Neural cell (in vitro differentiated cells): ENCODE data around the gene FOXQ1. TPM values are rescaled to one million over a fixed set of nuclear protein-coding genes. Genes with fewer than 3 reads are reported as not detected.

Experiments
- H2AFZ ChIP-seq: fragments of 200-600, 300-800 bp; sonication (generic), shearing (Covaris generic); 2 replicates; pipeline ENCODE4 v1.6.0; 2014; ENCODE audit warnings: low read depth, mild to moderate bottlenecking, antibody characterized with exemption, low read length, moderate library complexity
- H3F3A ChIP-seq: fragments of 200-600 bp; shearing (Covaris generic); 2 replicates; pipeline ENCODE4 v1.6.1; 2016; ENCODE audit warnings: mild to moderate bottlenecking, moderate library complexity, mixed read lengths, antibody characterized with exemption, low read length; ENCODE audit not compliant: insufficient read depth, poor library complexity, severe bottlenecking
- H3K27ac ChIP-seq: fragments of 200-600, 300-800 bp; sonication (generic), shearing (Covaris generic); 2 replicates; pipeline ENCODE4 v1.5.1; 2014; ENCODE audit warnings: mild to moderate bottlenecking, low read length, moderate library complexity
- H3K27me3 ChIP-seq: fragments of 300-800, 200-600 bp; sonication (generic), shearing (Covaris generic); 2 replicates; pipeline ENCODE4 v1.6.0; 2014; ENCODE audit warnings: mild to moderate bottlenecking, low read depth, low read length, moderate library complexity; ENCODE audit not compliant: insufficient read depth
- H3K36me3 ChIP-seq: fragments of 300-800, 200-600 bp; sonication (generic), shearing (Covaris generic); 2 replicates; pipeline ENCODE4 v1.5.1; 2014; ENCODE audit warnings: mild to moderate bottlenecking, antibody characterized with exemption, low read length, moderate library complexity; ENCODE audit not compliant: insufficient read depth
- H3K4me2 ChIP-seq: fragments of 300-800, 200-600 bp; sonication (generic), shearing (Covaris generic); 2 replicates; pipeline ENCODE4 v1.6.0; 2014; ENCODE audit warnings: mild to moderate bottlenecking, low read length
- H3K4me3 ChIP-seq: fragments of 300-800, 200-600 bp; sonication (generic), shearing (Covaris generic); 2 replicates; pipeline ENCODE4 v1.5.1; 2014; ENCODE audit warnings: mild to moderate bottlenecking, low read length, moderate library complexity
- H3K79me2 ChIP-seq: fragments of 200-600 bp; shearing (Covaris generic); replicated peaks from 2 replicates; pipeline ENCODE4 v1.6.0; 2014; ENCODE audit warnings: mild to moderate bottlenecking, low read length, moderate library complexity; ENCODE audit not compliant: insufficient read depth
- H3K9ac ChIP-seq: fragments of 300-800, 200-600 bp; sonication (generic), shearing (Covaris generic); 2 replicates; pipeline ENCODE4 v1.6.1; 2016; ENCODE audit warnings: mild to moderate bottlenecking, low read length, mixed read lengths
- H3K9me2 ChIP-seq: fragments of 200-600 bp; shearing (Covaris generic); 2 replicates; pipeline ENCODE4 v1.6.1; 2016; ENCODE audit warnings: mild to moderate bottlenecking, low read length, mixed read lengths; ENCODE audit not compliant: insufficient read depth
- H3K9me3 ChIP-seq: fragments of 200-600, 300-800 bp; sonication (generic), shearing (Covaris generic); 2 replicates; pipeline ENCODE4 v1.6.1; 2016; ENCODE audit warnings: mild to moderate bottlenecking, mixed run types, low read length, moderate library complexity, mixed read lengths
- H4K20me1 ChIP-seq: fragments of 200-600 bp; shearing (Covaris generic); 2 replicates; pipeline ENCODE4 v1.6.1; 2016; ENCODE audit warnings: mild to moderate bottlenecking, mixed run types; ENCODE audit not compliant: insufficient read depth
- CTCF ChIP-seq: fragments of 450-650 bp; IDR thresholded peaks from 2 replicates; pipeline ENCODE4 v1.5.1; 2014; ENCODE audit warnings: antibody characterized with exemption, mild to moderate bottlenecking, moderate library complexity; ENCODE audit not compliant: poor library complexity, severe bottlenecking
- EP300 ChIP-seq: fragments of 450-650 bp; conservative IDR thresholded peaks from 2 replicates; pipeline ENCODE4 v1.6.1; 2014; ENCODE audit warnings: antibody characterized with exemption, mild to moderate bottlenecking, moderate library complexity; ENCODE audit not compliant: poor library complexity, severe bottlenecking
- EZH2 ChIP-seq: fragments of 200-600, 300-800 bp; shearing (Covaris generic), sonication (generic); IDR thresholded peaks from 2 replicates; pipeline ENCODE4 v1.6.1; 2014; ENCODE audit warnings: antibody characterized with exemption, low read length, borderline replicate concordance, mild to moderate bottlenecking; ENCODE audit not compliant: insufficient read depth, poor library complexity, severe bottlenecking
- MXI1 ChIP-seq: fragments of 450-650 bp; conservative IDR thresholded peaks from 2 replicates; pipeline ENCODE4 v1.6.1; 2014; ENCODE audit warnings: antibody characterized with exemption, mild to moderate bottlenecking; ENCODE audit not compliant: poor library complexity, severe bottlenecking
- POLR2AphosphoS5 ChIP-seq: IDR thresholded peaks from 2 replicates; pipeline ENCODE4 v1.6.1; 2012
- RAD21 ChIP-seq: fragments of 450-650 bp; conservative IDR thresholded peaks from 2 replicates; pipeline ENCODE4 v1.6.1; 2014; ENCODE audit warnings: antibody characterized with exemption, mild to moderate bottlenecking, moderate library complexity
- REST ChIP-seq: IDR thresholded peaks from 2 replicates; pipeline ENCODE4 v1.6.1; 2012; ENCODE audit warnings: borderline replicate concordance
- SMC3 ChIP-seq: fragments of 450-650 bp; conservative IDR thresholded peaks from 2 replicates; pipeline ENCODE4 v1.6.1; 2014; ENCODE audit warnings: antibody characterized with exemption, mild to moderate bottlenecking, moderate library complexity; ENCODE audit not compliant: poor library complexity
- TAF1 ChIP-seq: IDR thresholded peaks from 2 replicates; pipeline ENCODE4 v1.6.1; 2012; ENCODE audit warnings: low read depth
- polyA plus RNA-seq: library from polyadenylated mRNA; depleted of rRNA; stranded (reverse); fragments of >200 nt; gene quantifications from 2 replicates; pipeline ENCODE4 v1.2.3, GENCODE V29; 2014

The FOXQ1 gene
- polyA plus RNA-seq, 1 donor from 2014 or later, result not detected

GRCh38 chr6:1322696-1323219, 10.9 kb downstream of the FOXQ1 start:
- no peaks in the 10 kb centered on the region for H3K36me3 ChIP-seq
- no peak overlapping the region for H3K4me3 ChIP-seq
- H3F3A ChIP-seq, result no peaks in the 10 kb centered on the region
- no peaks in the 10 kb centered on the region for H3K9me2 ChIP-seq
- H3K4me2 ChIP-seq, result no peak overlapping the region
- H3K9ac ChIP-seq, result no peak overlapping the region
- H3K79me2 ChIP-seq, result no peaks in the 10 kb centered on the region
- H3K9me3 ChIP-seq, result no peaks in the 10 kb centered on the region
- no peaks in the 10 kb centered on the region for H3K27me3 ChIP-seq
- no peak for TF ChIP-seq RAD21
- TF ChIP-seq POLR2AphosphoS5, result no peak
- no peak for TF ChIP-seq MXI1
- TF ChIP-seq REST, result no peak
- no peak for TF ChIP-seq EZH2
- no peak for TF ChIP-seq CTCF
- no peak for TF ChIP-seq TAF1
- TF ChIP-seq SMC3, result no peak
- TF ChIP-seq EP300, result no peak
- no peaks in the 10 kb centered on the region for H4K20me1 ChIP-seq
- H2AFZ ChIP-seq, result no peak overlapping the region
- H3K27ac ChIP-seq, result no peak overlapping the region

GRCh38 chr6:1324936-1325335, 13.0 kb downstream of the FOXQ1 start:
- H3F3A ChIP-seq, result no peaks in the 10 kb centered on the region
- H3K79me2 ChIP-seq, result no peaks in the 10 kb centered on the region
- no peak overlapping the region for H3K4me3 ChIP-seq
- no peaks in the 10 kb centered on the region for H3K9me2 ChIP-seq
- no peak overlapping the region for H3K27ac ChIP-seq
- H3K9me3 ChIP-seq, result no peaks in the 10 kb centered on the region
- no peaks in the 10 kb centered on the region for H3K36me3 ChIP-seq
- H4K20me1 ChIP-seq, result no peaks in the 10 kb centered on the region
- H3K9ac ChIP-seq, result no peak overlapping the region
- TF ChIP-seq RAD21, result no peak
- no peak for TF ChIP-seq EP300
- TF ChIP-seq CTCF, result no peak
- TF ChIP-seq POLR2AphosphoS5, result no peak
- no peak for TF ChIP-seq MXI1
- no peak for TF ChIP-seq SMC3
- no peak overlapping the region for H2AFZ ChIP-seq
- no peak overlapping the region for H3K4me2 ChIP-seq
- no peaks in the 10 kb centered on the region for H3K27me3 ChIP-seq
